ENCODE results near the gene SLC25A22.

Gene SLC25A22

DNA sequence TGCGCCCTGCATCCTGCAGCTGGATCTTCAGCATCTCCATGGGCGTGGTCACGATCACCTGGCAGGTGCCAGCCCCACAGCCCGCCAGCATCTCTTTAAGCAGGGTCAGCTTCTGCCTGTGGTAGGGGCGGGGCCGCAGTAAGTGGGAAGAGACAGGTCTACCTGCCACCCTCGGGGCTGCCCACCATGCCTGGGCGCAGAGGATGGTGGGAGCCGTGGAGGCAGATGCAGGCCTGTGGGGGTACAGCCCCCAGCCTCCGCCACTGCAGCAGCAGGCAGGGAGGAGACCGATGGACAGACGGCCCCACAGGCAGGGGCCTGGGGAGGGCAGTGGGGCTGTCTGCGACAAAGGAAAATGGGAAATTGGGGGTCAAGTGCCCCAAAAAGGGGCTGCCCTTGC lies 5.2 kb downstream of the SLC25A22 start:
- H3K27ac ChIP-seq: no peak overlapping the region
- no peaks in the 10 kb centered on the region for H4K20me1 ChIP-seq (ENCODE audit: insufficient read depth)
- TF ChIP-seq, protein P1, sequence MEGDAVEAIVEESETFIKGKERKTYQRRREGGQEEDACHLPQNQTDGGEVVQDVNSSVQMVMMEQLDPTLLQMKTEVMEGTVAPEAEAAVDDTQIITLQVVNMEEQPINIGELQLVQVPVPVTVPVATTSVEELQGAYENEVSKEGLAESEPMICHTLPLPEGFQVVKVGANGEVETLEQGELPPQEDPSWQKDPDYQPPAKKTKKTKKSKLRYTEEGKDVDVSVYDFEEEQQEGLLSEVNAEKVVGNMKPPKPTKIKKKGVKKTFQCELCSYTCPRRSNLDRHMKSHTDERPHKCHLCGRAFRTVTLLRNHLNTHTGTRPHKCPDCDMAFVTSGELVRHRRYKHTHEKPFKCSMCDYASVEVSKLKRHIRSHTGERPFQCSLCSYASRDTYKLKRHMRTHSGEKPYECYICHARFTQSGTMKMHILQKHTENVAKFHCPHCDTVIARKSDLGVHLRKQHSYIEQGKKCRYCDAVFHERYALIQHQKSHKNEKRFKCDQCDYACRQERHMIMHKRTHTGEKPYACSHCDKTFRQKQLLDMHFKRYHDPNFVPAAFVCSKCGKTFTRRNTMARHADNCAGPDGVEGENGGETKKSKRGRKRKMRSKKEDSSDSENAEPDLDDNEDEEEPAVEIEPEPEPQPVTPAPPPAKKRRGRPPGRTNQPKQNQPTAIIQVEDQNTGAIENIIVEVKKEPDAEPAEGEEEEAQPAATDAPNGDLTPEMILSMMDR (conservative IDR thresholded peaks at IDR 0.05; ENCODE audit: low read depth, low read length): no peak
- no peak overlapping the region for H3K4me2 ChIP-seq
- H3K36me3 ChIP-seq (ENCODE audit: insufficient read depth): no peaks in the 10 kb centered on the region
- H3K27me3 ChIP-seq (ENCODE audit: insufficient read depth, low read depth): no peaks in the 10 kb centered on the region
- no peak overlapping the region for H2AFZ ChIP-seq (ENCODE audit: low read depth)
- no peak overlapping the region for H3K9ac ChIP-seq
- H3K79me2 ChIP-seq (ENCODE audit: insufficient read depth, low read depth): 0 out of 2 replicates have a peak, but pooled peaks cover 4% of the 10 kb centered on the region
- peaks cover 16% of the 10 kb centered on the region for H3K4me1 ChIP-seq (ENCODE audit: low read depth, poor library complexity, severe bottlenecking)
- H3K4me3 ChIP-seq (IDR thresholded peaks at IDR 0.05; ENCODE audit: insufficient read depth, low read depth, low read length): no peak overlapping the region

DNA sequence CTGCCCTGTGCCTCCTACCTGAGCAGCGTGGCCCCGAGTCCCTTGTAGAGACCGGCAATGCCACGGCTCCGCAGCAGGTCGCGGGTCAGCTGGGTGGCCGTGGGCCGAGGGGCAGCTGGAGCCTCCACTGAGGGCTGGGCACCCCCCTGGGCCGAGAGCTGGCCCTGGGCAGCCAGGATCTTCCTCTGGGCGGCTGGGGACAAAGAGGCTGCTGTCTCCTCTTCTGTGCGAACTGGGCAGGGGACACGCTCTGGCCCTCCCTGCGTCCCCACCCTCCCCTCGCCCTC lies 5.6 kb downstream of the SLC25A22 start:
- H3K4me1 ChIP-seq (ENCODE audit: low read depth, poor library complexity, severe bottlenecking): peaks cover 16% of the 10 kb centered on the region
- no peak overlapping the region for H3K9ac ChIP-seq
- H3K79me2 ChIP-seq (ENCODE audit: insufficient read depth, low read depth): 0 out of 2 replicates have a peak, but pooled peaks cover 4% of the 10 kb centered on the region
- H3K27me3 ChIP-seq (ENCODE audit: insufficient read depth, low read depth): no peaks in the 10 kb centered on the region
- H3K4me3 ChIP-seq (IDR thresholded peaks at IDR 0.05; ENCODE audit: insufficient read depth, low read depth, low read length): no peak overlapping the region
- H4K20me1 ChIP-seq (ENCODE audit: insufficient read depth): no peaks in the 10 kb centered on the region
- TF ChIP-seq, protein P1 (conservative IDR thresholded peaks at IDR 0.05; ENCODE audit: low read depth, low read length): no peak
- H3K36me3 ChIP-seq (ENCODE audit: insufficient read depth): no peaks in the 10 kb centered on the region
- H2AFZ ChIP-seq (ENCODE audit: low read depth): no peak overlapping the region
- no peak overlapping the region for H3K4me2 ChIP-seq
- no peak overlapping the region for H3K27ac ChIP-seq

DNA sequence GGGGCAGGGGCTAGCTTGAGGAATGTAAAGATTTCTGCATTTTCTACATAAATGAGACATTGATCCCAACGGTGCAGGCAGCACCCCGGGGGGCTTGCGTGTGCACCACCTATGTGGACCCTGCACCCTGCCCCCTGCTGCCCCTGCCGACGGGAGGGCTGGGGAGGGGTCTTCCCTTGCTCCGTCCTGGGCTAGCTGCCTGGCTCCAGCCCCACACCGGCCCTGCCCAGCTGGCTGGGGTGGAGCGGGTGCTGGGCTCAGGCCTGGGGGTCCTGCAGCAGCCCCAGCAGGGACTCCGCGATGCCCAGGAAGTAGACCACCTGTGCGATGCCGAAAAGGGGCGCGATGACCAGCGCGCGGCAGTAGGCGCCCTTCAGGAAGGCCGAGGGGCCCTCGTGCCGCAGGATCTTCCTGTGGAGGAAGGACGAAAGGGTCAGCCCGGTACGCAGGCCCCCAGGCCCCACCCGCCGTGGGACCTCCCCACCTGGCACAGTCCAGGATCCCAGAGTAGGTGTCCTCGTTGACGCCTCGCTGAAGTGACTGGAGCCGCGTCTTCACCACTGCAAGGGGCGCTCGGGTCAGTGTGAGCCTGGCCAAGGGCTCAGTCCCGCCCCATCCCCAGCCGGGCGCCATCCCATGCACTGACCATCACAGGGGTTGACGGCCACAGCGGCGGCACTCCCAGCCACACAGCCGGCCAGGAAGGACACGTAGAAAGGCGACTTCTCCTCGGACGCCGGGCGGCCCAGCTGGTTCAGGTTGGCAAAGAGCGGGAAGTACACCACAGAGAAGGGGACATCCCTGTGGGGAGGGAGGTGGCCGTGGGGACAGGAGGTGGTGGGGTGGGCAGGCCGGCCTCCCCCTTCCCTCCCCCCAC lies 6.2 kb downstream of the SLC25A22 start:
- H3K4me3 ChIP-seq (IDR thresholded peaks at IDR 0.05; ENCODE audit: insufficient read depth, low read depth, low read length): no peak overlapping the region
- no peaks in the 10 kb centered on the region for H3K36me3 ChIP-seq (ENCODE audit: insufficient read depth)
- TF ChIP-seq, protein P1 (conservative IDR thresholded peaks at IDR 0.05; ENCODE audit: low read depth, low read length): no peak
- 0 out of 2 replicates have a peak, but pooled peaks cover 4% of the 10 kb centered on the region for H3K79me2 ChIP-seq (ENCODE audit: insufficient read depth, low read depth)
- H3K27me3 ChIP-seq (ENCODE audit: insufficient read depth, low read depth): no peaks in the 10 kb centered on the region
- no peak overlapping the region for H3K9ac ChIP-seq
- H3K27ac ChIP-seq: no peak overlapping the region
- no peaks in the 10 kb centered on the region for H4K20me1 ChIP-seq (ENCODE audit: insufficient read depth)
- no peak overlapping the region for H2AFZ ChIP-seq (ENCODE audit: low read depth)
- no peak overlapping the region for H3K4me2 ChIP-seq
- H3K4me1 ChIP-seq (ENCODE audit: low read depth, poor library complexity, severe bottlenecking): peaks cover 16% of the 10 kb centered on the region

DNA sequence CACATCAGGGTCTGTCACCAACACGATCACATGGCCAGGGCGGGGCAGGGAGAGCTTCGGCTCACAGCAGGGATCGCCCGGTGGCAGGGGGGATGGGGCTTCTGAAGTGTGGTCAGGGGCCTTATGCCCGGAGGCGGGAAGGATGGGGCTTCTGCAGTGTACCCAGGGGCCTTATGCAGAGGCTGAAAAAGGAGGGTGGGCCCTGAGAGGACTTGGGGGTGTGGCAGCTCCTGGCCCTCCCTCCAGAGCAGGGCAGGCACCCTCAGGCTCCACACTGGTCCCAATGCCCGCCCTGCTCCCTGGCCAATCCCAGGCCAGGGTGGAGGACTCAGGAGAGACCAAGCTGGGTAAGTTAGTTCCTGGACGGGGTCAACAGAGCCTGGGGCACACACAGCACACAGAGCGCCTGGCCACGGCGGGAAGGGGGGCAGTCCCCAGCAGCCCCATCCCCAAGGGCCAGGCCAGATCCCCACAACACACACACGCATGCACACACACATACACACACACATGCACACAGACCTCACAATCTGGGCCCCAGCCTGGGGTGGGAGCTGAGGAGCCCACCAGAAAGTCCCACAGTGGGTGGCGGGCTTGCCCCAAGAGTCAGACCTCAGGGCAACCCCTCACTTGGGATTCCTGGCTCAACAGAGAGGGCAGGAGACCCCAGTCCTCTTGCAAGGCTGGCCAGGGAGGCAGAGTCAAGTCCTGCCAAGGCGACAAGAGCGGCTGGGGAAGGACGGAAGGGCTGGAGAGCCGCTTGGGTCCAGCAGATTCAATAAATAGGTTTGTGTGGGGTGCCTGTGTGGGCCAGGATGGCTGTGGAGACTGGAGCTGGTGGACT lies 7.1 kb downstream of the SLC25A22 start:
- no peak overlapping the region for H3K9ac ChIP-seq
- H3K27ac ChIP-seq: no peak overlapping the region

More for the DNA sequence above, 7.1 kb downstream of the SLC25A22 start:
- H3K4me3 ChIP-seq (IDR thresholded peaks at IDR 0.05; ENCODE audit: insufficient read depth, low read depth, low read length): no peak overlapping the region
- no peaks in the 10 kb centered on the region for H3K36me3 ChIP-seq (ENCODE audit: insufficient read depth)
- H3K4me2 ChIP-seq: no peak overlapping the region
- peaks cover 12% of the 10 kb centered on the region for H3K4me1 ChIP-seq (ENCODE audit: low read depth, poor library complexity, severe bottlenecking)
- H3K79me2 ChIP-seq (ENCODE audit: insufficient read depth, low read depth): 0 out of 2 replicates have a peak, but pooled peaks cover 4% of the 10 kb centered on the region
- TF ChIP-seq, protein P1 (conservative IDR thresholded peaks at IDR 0.05; ENCODE audit: low read depth, low read length): no peak
- no peaks in the 10 kb centered on the region for H3K27me3 ChIP-seq (ENCODE audit: insufficient read depth, low read depth)
- H4K20me1 ChIP-seq (ENCODE audit: insufficient read depth): no peaks in the 10 kb centered on the region
- no peak overlapping the region for H2AFZ ChIP-seq (ENCODE audit: low read depth)
